ENCODE results near the gene EPHX1.

GRCh38 chr1:225885336-225885735 is 75.4 kb downstream of the EPHX1 start:
- TF ChIP-seq EP300 (IDR thresholded peaks at IDR 0.05) (no peak), CTCF (IDR thresholded peaks at IDR 0.05) (no peak), POLR2A (IDR thresholded peaks at IDR 0.05) (no peak)

All from upper lobe of left lung (tissue), 4 donors.